Body of pancreas (tissue), 4 donors: ENCODE results near the gene COX7A1. TPM values are rescaled to one million over a fixed set of nuclear protein-coding genes. Genes with fewer than 3 reads are reported as not detected.

Experiments used
- ATAC-seq: fragments of 150-250 bp; one replicate; pipeline ENCODE4 v1.9.1; 2016
- DNase-seq, 4 donors: peaks; one replicate each; pipeline ENCODE4 v3.0.0-alpha.2; 2019
- H3K27ac ChIP-seq, 4 donors: fragments of 200-600 bp; sonication (generic); 1 replicate in 3 of 4; 2 replicates in 1 of 4; pipeline versions ENCODE4 v1.5.1 to v1.6.1; 2016 to 2019; ENCODE audit warnings: mild to moderate bottlenecking in 1 of 4, mixed read lengths in 1 of 4, moderate library complexity in 1 of 4
- H3K27me3 ChIP-seq, 2 donors: fragments of 200-600 bp; sonication (generic); one replicate each; pipeline ENCODE4 v1.6.0; 2016; ENCODE audit warnings: mild to moderate bottlenecking in 1 of 2
- H3K36me3 ChIP-seq, 2 donors: fragments of 200-600 bp; sonication (generic); replicated peaks in 1 of 2; 2 replicates each; pipeline ENCODE4 v1.5.1; 2016; ENCODE audit warnings: low read depth in 2 of 2; ENCODE audit not compliant: insufficient read depth in 1 of 2
- H3K4me1 ChIP-seq: fragments of 200-600 bp; sonication (generic); one replicate; pipeline ENCODE4 v1.6.0; 2016
- H3K4me3 ChIP-seq, 2 donors: fragments of 200-600 bp; sonication (generic); 1 replicate in 1 of 2; 2 replicates in 1 of 2; pipeline ENCODE4 v1.5.1; 2016 to 2019
- H3K9me3 ChIP-seq, 3 donors: fragments of 200-600 bp; sonication (generic); 1 replicate in 2 of 3; 2 replicates in 1 of 3; pipeline ENCODE4 v1.5.1; 2016
- CTCF ChIP-seq, 7 experiments: fragments of 450-650 bp in 4 of 7; fragments of 200-600 bp in 3 of 7; sonication (generic) in 3 of 7; IDR thresholded peaks; one replicate each; pipeline ENCODE4 v1.5.1; 2016 to 2019; ENCODE audit warnings: antibody characterized with exemption in 7 of 7
- POLR2A ChIP-seq, 3 donors: fragments of 450-650 bp; IDR thresholded peaks; one replicate each; pipeline ENCODE4 v1.6.1; 2016; ENCODE audit warnings: antibody characterized with exemption in 3 of 3, mild to moderate bottlenecking in 2 of 3
- WGBS, 2 donors: methylation state at CpG; one replicate each; pipeline ENCODE4 v1.1.5; 2017; 5-methylcytosine and 5-hydroxymethylcytosine counted together
- intact Hi-C: fragments of 100-400 bp; cut with DNase I; formaldehyde crosslinking; loops from one replicate; pipeline ENCODE4 v1.15.1; 2023
- total RNA-seq, 2 donors: library from RNA; depleted of rRNA; stranded (reverse); fragments of >200 nt; gene quantifications; one replicate each; pipeline ENCODE4 v1.1.0, GENCODE V29; 2016

COX7A1 gene
- total RNA-seq, 2 donors from 2014 or later: 1.6 to 29.0 TPM

GRCh38 chr19:36113894-36114720 is 38.1 kb downstream of the COX7A1 start:
- WGBS, 2 donors: 7% methylated on average over 17 to 48 of the region's 48 CpGs

GRCh38 chr19:36113425-36113824 is 38.8 kb downstream of the COX7A1 start:
- Histone ChIP-seq H3K27me3 (no peaks in the 10 kb centered on the region), H3K36me3 (no peaks in the 10 kb centered on the region), H3K4me3 (no peak overlapping the region), H3K27ac (no peak overlapping the region), H3K9me3 (no peaks in the 10 kb centered on the region), H3K4me1 (peaks cover 20% of the 10 kb centered on the region)
- no peak for DNase-seq
- TF ChIP-seq CTCF (IDR thresholded peaks at IDR 0.05): no peak
- TF ChIP-seq POLR2A (IDR thresholded peaks at IDR 0.05): no peak
- ATAC-seq: no peak
- intact Hi-C loops: no loop called here
- 81 to 83% methylated on average over 33 to 34 of the region's 34 CpGs for WGBS, 2 donors

More at GRCh38 chr19:36113894-36114720, 38.1 kb downstream of the COX7A1 start:
- H3K4me3 ChIP-seq: peak overlapping the region; percentile 44 to 77
- peaks cover 20% of the 10 kb centered on the region for H3K4me1 ChIP-seq
- peak overlapping the region; percentile 76 to 92 (median 80) for H3K27ac ChIP-seq
- peak; percentile 16 to 35 (median 26) for DNase-seq
- intact Hi-C loops: no loop called here
- no peaks in the 10 kb centered on the region for H3K36me3 ChIP-seq
- no peaks in the 10 kb centered on the region for H3K27me3 ChIP-seq
- no peak for ATAC-seq
- no peaks in the 10 kb centered on the region for H3K9me3 ChIP-seq
- peak in 2 of 7 experiments; percentile 12 to 16 for TF ChIP-seq CTCF (IDR thresholded peaks at IDR 0.05)
- no peak for TF ChIP-seq POLR2A (IDR thresholded peaks at IDR 0.05)

- DNase-seq (no peak), ATAC-seq (no peak)
- Histone ChIP-seq H3K4me1 (peaks cover 20% of the 10 kb centered on the region), H3K4me3 (no peak overlapping the region), H3K27me3 (no peaks in the 10 kb centered on the region), H3K27ac (no peak overlapping the region), H3K36me3 (no peaks in the 10 kb centered on the region), H3K9me3 (no peaks in the 10 kb centered on the region)
- intact Hi-C loops: no loop called here
- TF ChIP-seq POLR2A (IDR thresholded peaks at IDR 0.05): no peak
- no peak for TF ChIP-seq CTCF (IDR thresholded peaks at IDR 0.05)
- WGBS, 2 donors: 93 to 96% methylated on average over 7 to 10 of the region's 10 CpGs
Observed at GRCh38 chr19:36112678-36113077, 39.6 kb downstream of the COX7A1 start.

GRCh38 chr19:36111200-36111539 is 41.1 kb downstream of the COX7A1 start:
- DNase-seq (no peak), ATAC-seq (no peak)
- TF ChIP-seq CTCF (IDR thresholded peaks at IDR 0.05): no peak
- TF ChIP-seq POLR2A (IDR thresholded peaks at IDR 0.05): no peak
- 90 to 92% methylated on average over 4 to 12 of the region's 13 CpGs for WGBS, 2 donors
- no peaks in the 10 kb centered on the region for H3K36me3 ChIP-seq
- H3K4me1 ChIP-seq: peaks cover 16% of the 10 kb centered on the region
- no peak overlapping the region for H3K27ac ChIP-seq
- H3K9me3 ChIP-seq: no peaks in the 10 kb centered on the region
- H3K4me3 ChIP-seq: no peak overlapping the region
- intact Hi-C loops: no loop called here
- H3K27me3 ChIP-seq: no peaks in the 10 kb centered on the region
